Mucosa of stomach (tissue), 1 donor: ENCODE results near the gene ASXL1.
"Not testable (repeated sequence)": the region's sequence is repeated elsewhere in the genome, so short reads cannot be mapped to it uniquely, and the experiment has no call there.

Source experiments
- H3K27me3 ChIP-seq: one replicate; pipeline ENCODE4 v1.7.0; 2013; ENCODE audit warnings: mild to moderate bottlenecking, low read length; ENCODE audit not compliant: control insufficient read depth, insufficient read depth
- H3K36me3 ChIP-seq: one replicate; pipeline ENCODE4 v1.7.0; 2013; ENCODE audit warnings: low read length; ENCODE audit not compliant: control insufficient read depth, insufficient read depth
- H3K4me1 ChIP-seq: one replicate; pipeline ENCODE4 v1.7.0; 2013; ENCODE audit warnings: mild to moderate bottlenecking, low read length; ENCODE audit not compliant: control insufficient read depth, insufficient read depth
- H3K4me3 ChIP-seq: one replicate; pipeline ENCODE4 v1.7.0; 2013; ENCODE audit warnings: low read length
- H3K9ac ChIP-seq: one replicate; pipeline ENCODE4 v1.7.0; 2013; ENCODE audit warnings: mild to moderate bottlenecking, low read length, moderate library complexity
- H3K9me3 ChIP-seq: one replicate; pipeline ENCODE4 v1.7.0; 2013; ENCODE audit warnings: mild to moderate bottlenecking, low read length, moderate library complexity; ENCODE audit not compliant: control insufficient read depth
- donor health status: Pancreatic carcinoma.

Gene ASXL1

GRCh38 chr20:32370897-32371296, 12.8 kb downstream of the ASXL1 start:
- Histone ChIP-seq H3K9ac (no peak overlapping the region), H3K4me1 (peaks cover 11% of the 10 kb centered on the region), H3K4me3 (no peak overlapping the region), H3K9me3 (no peaks in the 10 kb centered on the region), H3K36me3 (no peaks in the 10 kb centered on the region), H3K27me3 (no peaks in the 10 kb centered on the region)

DNA sequence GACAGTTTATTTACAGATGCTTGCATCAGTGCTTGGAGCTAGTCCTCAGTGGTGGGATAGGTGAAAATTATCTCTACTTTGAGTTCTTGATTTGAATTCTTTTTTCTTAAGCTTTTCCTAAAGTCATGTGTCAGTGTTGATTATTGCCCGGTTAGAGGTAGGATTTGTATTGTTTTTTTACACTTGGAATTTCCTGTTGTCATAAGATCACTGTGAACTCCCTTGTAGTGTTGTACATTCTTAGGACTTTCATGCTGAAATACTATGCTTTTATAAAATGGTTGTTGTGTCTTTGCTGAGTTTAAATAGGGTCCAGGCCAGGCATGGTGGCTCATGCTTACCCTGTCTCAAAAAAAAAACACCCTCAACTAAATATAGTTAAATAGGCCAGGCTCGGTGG, 20.3 kb downstream of the ASXL1 start:
- Histone ChIP-seq H3K36me3 (no peaks in the 10 kb centered on the region), H3K27me3 (no peaks in the 10 kb centered on the region), H3K4me3 (no peak overlapping the region)

DNA sequence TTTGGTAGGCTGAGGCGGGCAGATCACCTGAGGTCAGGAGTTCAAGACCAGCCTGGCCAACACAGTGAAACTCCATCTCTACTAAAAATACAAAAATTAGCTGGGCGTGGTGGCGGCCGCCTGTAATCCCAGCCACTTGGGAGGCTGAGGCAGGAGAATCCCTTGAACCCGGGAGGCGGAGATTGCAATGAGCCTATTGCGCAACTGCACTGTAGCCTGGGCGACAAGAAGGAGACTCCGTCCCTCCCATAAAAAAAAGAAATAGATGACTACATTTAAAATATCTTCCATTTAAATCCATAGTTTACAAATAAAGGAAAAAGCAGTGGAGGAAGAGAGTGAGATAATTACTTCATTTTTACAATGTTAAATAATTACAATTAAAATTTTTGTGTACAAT, 21.9 kb downstream of the ASXL1 start:
- not testable (repeated sequence) for H3K27me3 ChIP-seq, H3K9me3 ChIP-seq, H3K9ac ChIP-seq, H3K4me1 ChIP-seq, H3K4me3 ChIP-seq, H3K36me3 ChIP-seq

More for the DNA sequence above, 20.3 kb downstream of the ASXL1 start:
- Histone ChIP-seq H3K9ac (no peak overlapping the region), H3K9me3 (no peaks in the 10 kb centered on the region), H3K4me1 (no peaks in the 10 kb centered on the region)

GRCh38 chr20:32380745-32381144, 22.6 kb downstream of the ASXL1 start:
- Histone ChIP-seq H3K36me3 (no peaks in the 10 kb centered on the region), H3K9ac (no peak overlapping the region), H3K9me3 (no peaks in the 10 kb centered on the region)

DNA sequence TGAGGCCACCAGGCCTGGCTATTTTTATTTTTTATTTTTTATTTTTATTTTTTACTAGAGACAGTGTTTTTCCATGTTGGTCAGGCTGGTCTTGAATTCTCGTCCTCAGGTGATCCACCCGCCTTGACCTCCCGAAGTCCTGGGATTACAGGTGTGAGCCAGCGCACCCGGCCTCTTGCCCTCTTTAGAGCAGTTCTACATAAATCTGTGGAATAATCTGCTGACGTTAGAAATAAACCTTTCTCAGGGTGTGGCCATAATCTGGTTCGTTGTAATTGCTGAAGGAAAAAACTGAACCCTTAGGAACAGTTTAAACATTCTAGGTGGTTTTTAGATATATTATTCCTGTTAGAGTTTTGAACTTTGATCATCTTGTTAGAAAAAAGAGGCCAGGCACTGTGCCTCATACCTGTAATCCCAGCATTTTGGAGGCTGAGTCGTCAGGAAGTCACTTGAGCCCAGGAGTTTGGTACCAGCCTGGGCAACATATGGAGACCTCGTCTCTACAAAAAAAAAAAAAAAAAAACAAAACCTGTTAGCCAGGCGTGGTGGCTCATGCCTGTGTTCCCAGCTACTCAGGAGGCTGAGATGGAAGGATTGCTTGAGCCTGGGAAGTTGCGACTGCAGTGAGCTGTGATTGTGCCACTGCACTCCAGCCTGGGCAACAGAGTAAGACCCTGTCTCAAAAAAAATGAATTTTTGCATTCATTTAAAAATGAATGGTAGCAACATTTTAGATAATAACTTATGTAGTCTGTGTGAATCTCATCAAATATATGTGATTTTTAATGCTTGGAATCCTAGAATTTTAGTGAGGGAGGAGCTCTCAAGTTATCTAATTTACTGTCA, 24.2 kb downstream of the ASXL1 start:
- Histone ChIP-seq H3K9ac (no peak overlapping the region), H3K4me3 (no peak overlapping the region), H3K4me1 (peaks cover 3% of the 10 kb centered on the region), H3K9me3 (no peaks in the 10 kb centered on the region), H3K36me3 (no peaks in the 10 kb centered on the region), H3K27me3 (no peaks in the 10 kb centered on the region)

More at GRCh38 chr20:32380745-32381144, 22.6 kb downstream of the ASXL1 start:
- Histone ChIP-seq H3K4me1 (peaks cover 3% of the 10 kb centered on the region), H3K27me3 (no peaks in the 10 kb centered on the region), H3K4me3 (no peak overlapping the region)

- not testable (repeated sequence) for H3K27me3 ChIP-seq, H3K9ac ChIP-seq, H3K9me3 ChIP-seq, H3K36me3 ChIP-seq, H3K4me3 ChIP-seq, H3K4me1 ChIP-seq
Observed at GRCh38 chr20:32383441-32383840, 25.3 kb downstream of the ASXL1 start.

- no peaks in the 10 kb centered on the region for H3K9me3 ChIP-seq
- H3K4me3 ChIP-seq, result no peak overlapping the region
- no peaks in the 10 kb centered on the region for H3K36me3 ChIP-seq
- peaks cover 4% of the 10 kb centered on the region for H3K4me1 ChIP-seq
- no peak overlapping the region for H3K9ac ChIP-seq
- no peaks in the 10 kb centered on the region for H3K27me3 ChIP-seq
Observed at GRCh38 chr20:32385541-32385940, 27.4 kb downstream of the ASXL1 start.

DNA sequence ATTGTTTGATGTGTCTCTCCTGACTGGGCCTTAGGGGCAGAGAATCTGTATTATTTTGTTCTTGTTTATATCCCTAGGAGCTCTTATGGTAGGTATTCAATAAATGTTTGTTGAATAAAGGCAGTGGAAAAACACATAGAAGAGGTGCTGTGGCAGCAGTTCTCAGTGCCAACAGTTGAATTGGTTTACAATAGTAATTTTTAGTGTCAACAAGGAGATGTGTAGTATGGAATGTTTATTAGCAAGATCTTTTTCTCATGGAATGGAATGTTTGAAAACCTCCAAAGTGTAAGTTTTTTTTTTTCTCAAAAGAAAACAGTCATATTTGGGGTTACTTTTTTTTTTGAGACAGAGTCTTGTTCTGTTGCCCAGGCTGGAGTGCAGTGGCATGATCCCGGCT, 28.0 kb downstream of the ASXL1 start:
- no peaks in the 10 kb centered on the region for H3K27me3 ChIP-seq
- no peak overlapping the region for H3K4me3 ChIP-seq
- no peaks in the 10 kb centered on the region for H3K9me3 ChIP-seq
- H3K36me3 ChIP-seq, result no peaks in the 10 kb centered on the region
- no peak overlapping the region for H3K9ac ChIP-seq
- H3K4me1 ChIP-seq, result peaks cover 10% of the 10 kb centered on the region

DNA sequence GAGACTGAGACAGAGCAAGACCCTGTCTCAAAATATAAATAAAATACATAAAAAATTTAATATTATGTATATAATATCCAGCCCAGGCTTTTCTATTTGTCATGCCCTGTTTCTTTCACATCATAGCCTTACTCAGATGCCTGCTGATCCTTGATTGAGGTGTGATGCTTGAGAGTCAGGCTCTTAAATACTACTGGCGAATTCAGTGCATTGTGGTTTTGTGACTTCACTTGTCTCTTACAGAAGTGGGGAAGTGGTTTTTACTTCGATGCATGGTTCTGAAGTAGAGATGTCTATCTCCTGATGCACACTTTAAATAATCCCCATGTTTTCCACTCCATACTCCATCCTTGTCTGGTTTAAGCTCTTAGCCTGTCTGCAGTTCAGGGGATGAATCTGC, 29.1 kb downstream of the ASXL1 start:
- no peaks in the 10 kb centered on the region for H3K36me3 ChIP-seq
- H3K9me3 ChIP-seq, result no peaks in the 10 kb centered on the region
- no peaks in the 10 kb centered on the region for H3K27me3 ChIP-seq
- no peak overlapping the region for H3K4me3 ChIP-seq
- H3K9ac ChIP-seq, result no peak overlapping the region
- H3K4me1 ChIP-seq, result peaks cover 10% of the 10 kb centered on the region

DNA sequence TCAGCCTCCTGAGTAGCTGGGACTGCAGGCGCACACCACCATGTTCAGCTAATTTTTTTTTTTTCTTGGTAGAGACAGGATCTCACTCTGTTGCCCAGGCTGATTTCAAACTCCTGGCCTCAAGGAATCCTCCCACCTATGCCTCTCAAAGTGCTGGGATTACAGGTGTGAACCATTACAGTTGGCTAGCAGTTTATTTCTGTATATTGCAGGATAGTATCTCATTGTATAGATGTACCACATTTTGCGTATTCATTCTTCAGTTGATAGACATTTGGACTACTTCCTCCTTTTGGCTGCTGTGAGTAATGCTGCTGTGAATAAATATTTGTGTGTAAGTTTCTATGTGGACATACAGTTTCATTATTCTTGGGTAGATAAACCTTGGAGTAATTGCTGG, 32.9 kb downstream of the ASXL1 start:
- Histone ChIP-seq H3K4me3 (no peak overlapping the region), H3K4me1 (peaks cover 7% of the 10 kb centered on the region), H3K36me3 (no peaks in the 10 kb centered on the region), H3K9me3 (no peaks in the 10 kb centered on the region), H3K9ac (no peak overlapping the region), H3K27me3 (no peaks in the 10 kb centered on the region)

GRCh38 chr20:32395066-32395465, 36.9 kb downstream of the ASXL1 start:
- no peak overlapping the region for H3K4me3 ChIP-seq
- H3K4me1 ChIP-seq, result peaks cover 7% of the 10 kb centered on the region
- no peaks in the 10 kb centered on the region for H3K27me3 ChIP-seq
- H3K36me3 ChIP-seq, result no peaks in the 10 kb centered on the region
- H3K9ac ChIP-seq, result no peak overlapping the region
- no peaks in the 10 kb centered on the region for H3K9me3 ChIP-seq

DNA sequence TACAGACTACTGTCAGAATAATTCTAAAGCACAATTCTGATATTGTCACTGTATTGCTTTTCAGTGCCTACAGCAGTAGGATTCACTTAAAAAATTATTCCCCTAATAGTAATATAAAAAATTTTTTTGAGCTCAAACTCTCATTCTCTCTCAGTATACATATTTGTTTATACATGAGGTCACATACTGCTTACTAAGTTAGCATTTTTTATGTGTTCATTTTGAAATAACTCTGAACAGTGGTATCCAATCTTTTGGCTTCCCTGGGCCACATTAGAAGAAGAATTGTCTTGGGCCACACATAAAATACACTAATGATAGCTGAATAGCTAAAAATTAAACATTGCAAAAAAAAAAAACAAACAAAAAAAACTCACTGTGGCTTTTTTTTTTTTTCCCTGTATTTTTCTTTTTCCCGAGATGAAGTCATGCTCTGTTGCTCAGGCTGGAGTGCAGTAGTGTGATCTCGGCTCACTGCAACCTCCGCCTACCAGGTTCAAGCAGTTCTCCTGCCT, 38.6 kb downstream of the ASXL1 start:
- H3K36me3 ChIP-seq, result no peaks in the 10 kb centered on the region
- no peaks in the 10 kb centered on the region for H3K4me1 ChIP-seq
- H3K4me3 ChIP-seq, result no peak overlapping the region
- no peak overlapping the region for H3K9ac ChIP-seq
- H3K27me3 ChIP-seq, result no peaks in the 10 kb centered on the region
- H3K9me3 ChIP-seq, result no peaks in the 10 kb centered on the region
